ENCODE measurements around the gene SRI.

DNA sequence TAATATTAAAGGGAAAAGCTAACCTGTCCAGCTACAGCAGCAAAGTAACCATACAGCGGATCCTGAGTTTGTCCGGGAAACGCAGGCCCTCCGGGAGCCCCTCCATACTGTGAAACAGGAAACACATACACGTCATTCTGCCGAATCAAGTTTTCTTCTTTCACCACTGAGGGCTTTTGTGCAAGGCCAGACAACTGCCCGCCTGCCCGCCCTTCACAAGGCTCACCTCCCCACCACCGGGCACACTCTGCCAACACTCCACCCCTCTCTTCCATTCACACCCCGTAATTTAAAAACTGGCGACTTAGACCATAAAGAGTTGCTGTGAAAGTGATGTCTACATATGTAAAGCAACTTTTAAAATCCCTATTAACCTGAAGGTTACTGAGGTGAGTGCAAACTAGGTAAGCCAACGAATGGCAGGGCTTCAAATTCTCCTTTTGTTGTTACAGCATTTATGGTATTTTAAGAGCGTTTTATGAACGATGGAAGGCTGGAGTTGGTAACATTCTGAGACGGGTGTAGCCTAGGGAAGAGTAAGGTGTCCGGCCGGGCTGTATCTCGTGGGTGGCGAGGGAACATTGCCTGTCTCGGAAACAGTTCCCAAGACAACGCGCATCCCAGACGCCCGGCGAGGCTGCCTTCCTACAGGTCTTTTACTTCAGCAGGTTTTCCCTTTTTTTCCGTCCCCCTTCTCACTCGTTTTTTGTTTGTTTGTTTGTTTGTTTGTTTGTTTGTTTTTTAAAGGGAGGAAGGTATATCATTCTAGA is 817 bp downstream of the SRI start:
- TF ChIP-seq, protein P1, sequence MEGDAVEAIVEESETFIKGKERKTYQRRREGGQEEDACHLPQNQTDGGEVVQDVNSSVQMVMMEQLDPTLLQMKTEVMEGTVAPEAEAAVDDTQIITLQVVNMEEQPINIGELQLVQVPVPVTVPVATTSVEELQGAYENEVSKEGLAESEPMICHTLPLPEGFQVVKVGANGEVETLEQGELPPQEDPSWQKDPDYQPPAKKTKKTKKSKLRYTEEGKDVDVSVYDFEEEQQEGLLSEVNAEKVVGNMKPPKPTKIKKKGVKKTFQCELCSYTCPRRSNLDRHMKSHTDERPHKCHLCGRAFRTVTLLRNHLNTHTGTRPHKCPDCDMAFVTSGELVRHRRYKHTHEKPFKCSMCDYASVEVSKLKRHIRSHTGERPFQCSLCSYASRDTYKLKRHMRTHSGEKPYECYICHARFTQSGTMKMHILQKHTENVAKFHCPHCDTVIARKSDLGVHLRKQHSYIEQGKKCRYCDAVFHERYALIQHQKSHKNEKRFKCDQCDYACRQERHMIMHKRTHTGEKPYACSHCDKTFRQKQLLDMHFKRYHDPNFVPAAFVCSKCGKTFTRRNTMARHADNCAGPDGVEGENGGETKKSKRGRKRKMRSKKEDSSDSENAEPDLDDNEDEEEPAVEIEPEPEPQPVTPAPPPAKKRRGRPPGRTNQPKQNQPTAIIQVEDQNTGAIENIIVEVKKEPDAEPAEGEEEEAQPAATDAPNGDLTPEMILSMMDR (IDR thresholded peaks at IDR 0.05) = no peak
- TF ChIP-seq POLR2A (IDR thresholded peaks at IDR 0.05) (no peak), EP300 (IDR thresholded peaks at IDR 0.05) (no peak)
